Measurements from ENCODE around the gene DOCK1.

Gene DOCK1

GRCh38 chr10:127068485-127068884 is 163.3 kb downstream of the DOCK1 start:
- no peak for ATAC-seq (ENCODE audit: low read depth)
- Histone ChIP-seq H3K27ac (ENCODE audit: poor library complexity, severe bottlenecking) (no peak overlapping the region), H3K4me3 (ENCODE audit: severe bottlenecking) (no peak overlapping the region), H3K9me3 (ENCODE audit: severe bottlenecking) (no peaks in the 10 kb centered on the region), H3K27me3 (ENCODE audit: insufficient read depth, poor library complexity, severe bottlenecking) (no peaks in the 10 kb centered on the region), H3K36me3 (ENCODE audit: low read depth) (peaks cover 29% of the 10 kb centered on the region), H3K4me1 (ENCODE audit: insufficient read depth, poor library complexity, severe bottlenecking) (no peaks in the 10 kb centered on the region)
- no peak for TF ChIP-seq CTCF (IDR thresholded peaks at IDR 0.05; ENCODE audit: poor library complexity, severe bottlenecking)
- no peak for DNase-seq (ENCODE audit: low spot score)

GRCh38 chr10:127069436-127069835 is 164.2 kb downstream of the DOCK1 start:
- H3K27me3 ChIP-seq (ENCODE audit: insufficient read depth, poor library complexity, severe bottlenecking), result no peaks in the 10 kb centered on the region
- DNase-seq (ENCODE audit: low spot score) (no peak), ATAC-seq (ENCODE audit: low read depth) (no peak)
- no peak overlapping the region for H3K27ac ChIP-seq (ENCODE audit: poor library complexity, severe bottlenecking)
- H3K4me3 ChIP-seq (ENCODE audit: severe bottlenecking), result no peak overlapping the region
- H3K4me1 ChIP-seq (ENCODE audit: insufficient read depth, poor library complexity, severe bottlenecking), result no peaks in the 10 kb centered on the region
- H3K36me3 ChIP-seq (ENCODE audit: low read depth), result peaks cover 28% of the 10 kb centered on the region
- no peaks in the 10 kb centered on the region for H3K9me3 ChIP-seq (ENCODE audit: severe bottlenecking)
- no peak for TF ChIP-seq CTCF (IDR thresholded peaks at IDR 0.05; ENCODE audit: poor library complexity, severe bottlenecking)

GRCh38 chr10:127071126-127071525 is 165.9 kb downstream of the DOCK1 start:
- no peaks in the 10 kb centered on the region for H3K27me3 ChIP-seq (ENCODE audit: insufficient read depth, poor library complexity, severe bottlenecking)
- no peak for TF ChIP-seq CTCF (IDR thresholded peaks at IDR 0.05; ENCODE audit: poor library complexity, severe bottlenecking)
- H3K36me3 ChIP-seq (ENCODE audit: low read depth), result peaks cover 31% of the 10 kb centered on the region
- H3K9me3 ChIP-seq (ENCODE audit: severe bottlenecking), result no peaks in the 10 kb centered on the region
- ATAC-seq (ENCODE audit: low read depth), result no peak
- no peak overlapping the region for H3K4me3 ChIP-seq (ENCODE audit: severe bottlenecking)
- no peak overlapping the region for H3K27ac ChIP-seq (ENCODE audit: poor library complexity, severe bottlenecking)
- DNase-seq (ENCODE audit: low spot score), result no peak
- no peaks in the 10 kb centered on the region for H3K4me1 ChIP-seq (ENCODE audit: insufficient read depth, poor library complexity, severe bottlenecking)

GRCh38 chr10:127073666-127074065 is 168.4 kb downstream of the DOCK1 start:
- Histone ChIP-seq H3K4me3 (ENCODE audit: severe bottlenecking) (no peak overlapping the region), H3K27ac (ENCODE audit: poor library complexity, severe bottlenecking) (no peak overlapping the region), H3K4me1 (ENCODE audit: insufficient read depth, poor library complexity, severe bottlenecking) (no peaks in the 10 kb centered on the region), H3K9me3 (ENCODE audit: severe bottlenecking) (no peaks in the 10 kb centered on the region), H3K36me3 (ENCODE audit: low read depth) (peaks cover 20% of the 10 kb centered on the region), H3K27me3 (ENCODE audit: insufficient read depth, poor library complexity, severe bottlenecking) (no peaks in the 10 kb centered on the region)
- TF ChIP-seq CTCF (IDR thresholded peaks at IDR 0.05; ENCODE audit: poor library complexity, severe bottlenecking), result no peak
- DNase-seq (ENCODE audit: low spot score) (no peak), ATAC-seq (ENCODE audit: low read depth) (no peak)

- no peak for ATAC-seq (ENCODE audit: low read depth)
- H3K36me3 ChIP-seq (ENCODE audit: low read depth), result peaks cover 11% of the 10 kb centered on the region; the same call in 1 of the 2 replicates
- TF ChIP-seq CTCF (IDR thresholded peaks at IDR 0.05; ENCODE audit: poor library complexity, severe bottlenecking), result no peak
- no peaks in the 10 kb centered on the region for H3K27me3 ChIP-seq (ENCODE audit: insufficient read depth, poor library complexity, severe bottlenecking)
- no peak overlapping the region for H3K4me3 ChIP-seq (ENCODE audit: severe bottlenecking)
- H3K9me3 ChIP-seq (ENCODE audit: severe bottlenecking), result no peaks in the 10 kb centered on the region
- H3K27ac ChIP-seq (ENCODE audit: poor library complexity, severe bottlenecking), result no peak overlapping the region
- no peaks in the 10 kb centered on the region for H3K4me1 ChIP-seq (ENCODE audit: insufficient read depth, poor library complexity, severe bottlenecking)
- DNase-seq (ENCODE audit: low spot score), result no peak
Observed at GRCh38 chr10:127079392-127079791, 174.2 kb downstream of the DOCK1 start.

All from RWPE2 (cell line).